ENCODE measurements around the gene LAMC3.

The LAMC3 gene

DNA sequence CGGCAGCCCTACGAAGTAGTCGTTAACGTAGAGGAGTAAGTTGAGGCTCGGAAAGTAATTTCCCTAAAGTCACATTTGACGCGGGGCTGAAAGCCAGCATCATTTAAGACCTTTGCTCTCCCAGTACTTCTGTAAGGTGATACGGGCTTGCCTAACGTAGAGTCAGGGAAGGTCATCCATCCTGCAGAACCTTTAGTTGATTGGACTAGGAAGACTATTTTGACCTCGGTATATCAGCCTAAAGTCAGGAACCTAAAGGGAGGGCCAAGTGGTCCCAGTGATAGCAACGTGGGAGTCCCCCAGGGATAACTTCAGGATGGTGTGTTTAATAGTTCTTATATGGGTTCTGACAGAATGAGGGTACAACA, 117.1 kb downstream of the LAMC3 start:
- DNase-seq = no peak

- DNase-seq = no peak
Measured at GRCh38 chr9:131129183-131129582, 120.2 kb downstream of the LAMC3 start.

GRCh38 chr9:131138676-131139075, 129.7 kb downstream of the LAMC3 start:
- no peak for DNase-seq

DNA sequence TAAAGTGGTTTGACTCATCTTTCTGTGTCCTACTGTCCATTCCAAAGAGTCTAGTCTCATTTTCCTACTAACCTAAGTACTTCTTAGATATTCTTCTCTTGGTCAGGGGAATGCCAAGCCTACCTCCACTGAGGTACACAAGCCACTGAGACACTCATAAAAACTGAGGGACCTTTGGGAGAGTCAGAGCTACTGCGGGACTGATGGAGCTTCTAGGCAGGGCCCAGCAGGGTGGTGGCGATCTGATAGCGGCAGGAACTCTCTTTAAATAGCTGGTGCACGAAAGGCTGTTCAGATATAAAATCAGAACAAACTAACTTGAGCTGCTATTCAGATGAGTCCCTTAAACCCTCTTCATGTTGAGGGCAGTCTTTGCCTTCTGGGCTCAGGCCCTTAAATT, 131.1 kb downstream of the LAMC3 start:
- no peak for DNase-seq

DNA sequence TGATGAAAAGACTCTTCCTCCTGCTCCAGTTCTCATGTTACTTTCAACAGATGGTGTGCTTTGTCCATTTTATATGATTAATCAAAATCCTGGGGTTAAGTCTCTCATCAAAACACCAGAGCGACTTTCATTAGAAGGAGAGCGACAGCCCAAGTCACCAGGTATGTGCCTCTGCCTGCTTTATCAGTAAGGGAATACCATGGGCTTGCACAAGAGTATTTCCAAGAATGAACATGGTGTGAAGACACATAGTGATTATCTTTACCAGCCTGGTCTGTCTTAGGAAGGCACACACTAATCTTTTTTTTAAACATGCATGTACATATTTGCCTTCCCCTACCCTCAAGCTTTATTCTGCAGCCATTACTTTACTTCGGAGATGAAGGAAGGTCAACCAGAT, 131.6 kb downstream of the LAMC3 start:
- DNase-seq = no peak

DNA sequence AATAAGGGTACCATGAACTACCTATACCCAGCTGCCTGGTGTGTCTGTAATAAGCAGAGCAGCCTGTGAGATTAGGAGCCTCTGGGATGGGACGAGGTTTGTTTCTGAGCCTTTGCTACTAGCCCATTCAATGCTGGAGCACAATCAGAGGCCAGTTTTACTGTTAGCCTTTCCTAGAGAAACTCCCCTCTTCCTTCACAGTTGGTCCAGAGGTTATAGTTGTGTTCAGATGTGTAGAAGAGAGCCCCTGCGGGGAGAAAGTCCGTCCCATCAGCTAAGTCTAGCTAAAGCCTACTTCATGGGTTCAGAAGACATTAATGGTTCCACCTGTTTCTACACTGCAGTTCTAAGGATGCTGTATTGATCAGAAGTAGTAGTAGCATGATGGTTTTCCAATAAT, 133.2 kb downstream of the LAMC3 start:
- no peak for DNase-seq

Measured in effector CD8-positive, alpha-beta T cell (primary cell).